HL-60 (cell line): ENCODE results near the gene DEFB132.

Source experiments
- DNase-seq, 2 experiments: peaks; one replicate each; pipeline ENCODE4 v3.0.0-alpha.2; 2010 to 2020; ENCODE audit warnings: low read depth in 1 of 2, low spot score in 1 of 2
- H3K27ac ChIP-seq: fragments of 250-450 bp; sonication (Bioruptor Pico); replicated peaks from 2 replicates; pipeline ENCODE4 v1.5.1; 2020; ENCODE audit warnings: mild to moderate bottlenecking, moderate library complexity
- H3K27me3 ChIP-seq: fragments of 250-450 bp; sonication (Bioruptor Pico); 2 replicates; pipeline ENCODE4 v1.5.1; 2021; ENCODE audit warnings: mild to moderate bottlenecking, moderate library complexity; ENCODE audit not compliant: insufficient read depth, poor library complexity, severe bottlenecking
- H3K4me3 ChIP-seq: replicated peaks from 2 replicates; pipeline ENCODE4 v1.5.1; 2011; ENCODE audit warnings: mild to moderate bottlenecking, control low read depth, low read length; ENCODE audit not compliant: insufficient read depth
- GABPA ChIP-seq: IDR thresholded peaks from 2 replicates; pipeline ENCODE4 v1.6.1; 2012; ENCODE audit warnings: low read depth
- POLR2AphosphoS5 ChIP-seq: IDR thresholded peaks from 2 replicates; pipeline ENCODE4 v1.6.1; 2012; ENCODE audit warnings: low read depth
- SPI1 ChIP-seq: IDR thresholded peaks from 2 replicates; pipeline ENCODE4 v1.6.1; 2012; ENCODE audit warnings: low read depth, mild to moderate bottlenecking, borderline replicate concordance
- TF ChIP-seq, protein P1 (sequence below): IDR thresholded peaks from one replicate; pipeline ENCODE4 v1.5.1; 2011; ENCODE audit warnings: low read length, control low read depth, inconsistent platforms; ENCODE audit not compliant: insufficient read depth
- TF ChIP-seq, protein P2 (sequence below): IDR thresholded peaks from 2 replicates; pipeline ENCODE4 v1.6.1; 2012; ENCODE audit warnings: low read depth; ENCODE audit not compliant: insufficient replicate concordance

DEFB132 gene

DNA sequence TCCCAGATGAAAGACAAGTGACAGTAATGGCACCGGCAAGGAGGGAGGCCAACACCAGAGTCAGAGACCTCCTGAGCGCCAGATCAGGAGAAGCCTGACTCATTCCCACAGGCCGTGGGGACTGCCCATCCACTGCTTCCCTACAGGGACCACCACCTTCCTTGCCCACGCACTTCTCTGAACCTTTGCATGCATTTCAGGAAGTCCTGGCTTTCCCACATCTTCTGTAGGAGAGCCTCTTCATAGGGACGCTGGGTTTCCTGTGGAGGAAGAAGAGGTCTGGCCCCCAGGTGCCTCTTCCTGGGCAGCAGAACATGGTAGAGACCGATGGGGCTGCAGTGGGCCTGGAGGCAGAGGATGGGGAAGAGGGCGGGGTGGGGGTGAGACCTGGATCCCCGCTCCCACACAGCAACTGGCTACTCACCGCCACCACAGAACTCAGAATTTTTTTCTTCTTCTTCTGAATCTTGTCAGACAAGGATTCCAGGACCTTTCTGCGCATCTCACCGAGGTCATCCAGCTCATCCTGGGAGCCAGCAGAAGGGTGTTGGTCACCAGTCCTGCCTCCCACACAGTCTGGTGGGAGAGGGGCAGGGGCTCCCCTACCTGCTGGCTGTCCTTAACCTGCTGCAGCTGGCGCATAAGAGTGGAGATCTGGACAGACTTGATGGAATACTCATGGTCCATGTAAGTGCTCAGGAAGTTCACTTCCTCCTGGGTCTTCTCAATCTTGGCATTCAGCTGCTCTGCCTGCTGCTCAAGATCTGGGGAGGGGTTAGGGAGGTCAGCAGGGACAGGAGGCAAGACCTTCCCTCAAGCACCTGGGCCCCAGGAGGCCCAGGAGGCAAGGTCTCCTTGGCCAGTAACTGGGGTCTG lies 19.3 kb downstream of the DEFB132 start:
- Histone ChIP-seq H3K27ac (no peak overlapping the region), H3K4me3 (no peak overlapping the region), H3K27me3 (no peaks in the 10 kb centered on the region)
- TF ChIP-seq GABPA (no peak), SPI1 (no peak), POLR2AphosphoS5 (no peak)
- TF ChIP-seq, protein P1, sequence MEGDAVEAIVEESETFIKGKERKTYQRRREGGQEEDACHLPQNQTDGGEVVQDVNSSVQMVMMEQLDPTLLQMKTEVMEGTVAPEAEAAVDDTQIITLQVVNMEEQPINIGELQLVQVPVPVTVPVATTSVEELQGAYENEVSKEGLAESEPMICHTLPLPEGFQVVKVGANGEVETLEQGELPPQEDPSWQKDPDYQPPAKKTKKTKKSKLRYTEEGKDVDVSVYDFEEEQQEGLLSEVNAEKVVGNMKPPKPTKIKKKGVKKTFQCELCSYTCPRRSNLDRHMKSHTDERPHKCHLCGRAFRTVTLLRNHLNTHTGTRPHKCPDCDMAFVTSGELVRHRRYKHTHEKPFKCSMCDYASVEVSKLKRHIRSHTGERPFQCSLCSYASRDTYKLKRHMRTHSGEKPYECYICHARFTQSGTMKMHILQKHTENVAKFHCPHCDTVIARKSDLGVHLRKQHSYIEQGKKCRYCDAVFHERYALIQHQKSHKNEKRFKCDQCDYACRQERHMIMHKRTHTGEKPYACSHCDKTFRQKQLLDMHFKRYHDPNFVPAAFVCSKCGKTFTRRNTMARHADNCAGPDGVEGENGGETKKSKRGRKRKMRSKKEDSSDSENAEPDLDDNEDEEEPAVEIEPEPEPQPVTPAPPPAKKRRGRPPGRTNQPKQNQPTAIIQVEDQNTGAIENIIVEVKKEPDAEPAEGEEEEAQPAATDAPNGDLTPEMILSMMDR, result no peak
- TF ChIP-seq, protein P2, sequence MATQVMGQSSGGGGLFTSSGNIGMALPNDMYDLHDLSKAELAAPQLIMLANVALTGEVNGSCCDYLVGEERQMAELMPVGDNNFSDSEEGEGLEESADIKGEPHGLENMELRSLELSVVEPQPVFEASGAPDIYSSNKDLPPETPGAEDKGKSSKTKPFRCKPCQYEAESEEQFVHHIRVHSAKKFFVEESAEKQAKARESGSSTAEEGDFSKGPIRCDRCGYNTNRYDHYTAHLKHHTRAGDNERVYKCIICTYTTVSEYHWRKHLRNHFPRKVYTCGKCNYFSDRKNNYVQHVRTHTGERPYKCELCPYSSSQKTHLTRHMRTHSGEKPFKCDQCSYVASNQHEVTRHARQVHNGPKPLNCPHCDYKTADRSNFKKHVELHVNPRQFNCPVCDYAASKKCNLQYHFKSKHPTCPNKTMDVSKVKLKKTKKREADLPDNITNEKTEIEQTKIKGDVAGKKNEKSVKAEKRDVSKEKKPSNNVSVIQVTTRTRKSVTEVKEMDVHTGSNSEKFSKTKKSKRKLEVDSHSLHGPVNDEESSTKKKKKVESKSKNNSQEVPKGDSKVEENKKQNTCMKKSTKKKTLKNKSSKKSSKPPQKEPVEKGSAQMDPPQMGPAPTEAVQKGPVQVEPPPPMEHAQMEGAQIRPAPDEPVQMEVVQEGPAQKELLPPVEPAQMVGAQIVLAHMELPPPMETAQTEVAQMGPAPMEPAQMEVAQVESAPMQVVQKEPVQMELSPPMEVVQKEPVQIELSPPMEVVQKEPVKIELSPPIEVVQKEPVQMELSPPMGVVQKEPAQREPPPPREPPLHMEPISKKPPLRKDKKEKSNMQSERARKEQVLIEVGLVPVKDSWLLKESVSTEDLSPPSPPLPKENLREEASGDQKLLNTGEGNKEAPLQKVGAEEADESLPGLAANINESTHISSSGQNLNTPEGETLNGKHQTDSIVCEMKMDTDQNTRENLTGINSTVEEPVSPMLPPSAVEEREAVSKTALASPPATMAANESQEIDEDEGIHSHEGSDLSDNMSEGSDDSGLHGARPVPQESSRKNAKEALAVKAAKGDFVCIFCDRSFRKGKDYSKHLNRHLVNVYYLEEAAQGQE, result no peak
- no peak for DNase-seq

- H3K27me3 ChIP-seq, result no peaks in the 10 kb centered on the region
- no peak overlapping the region for H3K27ac ChIP-seq
- no peak for DNase-seq
- H3K4me3 ChIP-seq, result no peak overlapping the region
- TF ChIP-seq, protein P1, result no peak
- no peak for TF ChIP-seq GABPA
- TF ChIP-seq, protein P2, result no peak
- TF ChIP-seq SPI1, result no peak
- no peak for TF ChIP-seq POLR2AphosphoS5
Observed at GRCh38 chr20:277496-277781, 19.9 kb downstream of the DEFB132 start.

DNA sequence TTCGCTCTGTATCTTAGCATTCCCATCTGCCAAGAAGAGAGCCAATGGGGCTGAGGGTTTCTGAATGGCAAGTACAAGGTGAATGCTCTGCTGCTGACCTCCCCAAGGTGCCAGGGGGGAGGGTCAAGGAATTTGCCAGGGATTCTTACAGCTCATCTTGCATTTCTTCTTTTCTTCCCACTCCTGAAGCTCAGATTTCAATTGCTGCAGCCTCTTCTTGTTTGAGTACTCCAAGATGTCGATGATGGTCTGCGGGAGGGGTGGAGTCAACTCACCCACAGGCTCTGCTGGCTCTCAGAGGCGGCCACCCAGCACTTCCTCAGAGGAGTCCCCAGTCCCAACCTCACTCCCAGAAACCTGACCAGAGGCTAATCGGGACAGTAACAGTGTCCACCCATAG lies 20.7 kb downstream of the DEFB132 start:
- DNase-seq, result no peak
- Histone ChIP-seq H3K27ac (no peak overlapping the region), H3K27me3 (no peaks in the 10 kb centered on the region), H3K4me3 (no peak overlapping the region)
- TF ChIP-seq, protein P1, result no peak
- TF ChIP-seq GABPA (no peak), POLR2AphosphoS5 (no peak)
